HG02885 (cell line): ENCODE data around the gene MBNL2.

Experiments
- ATAC-seq: cut with Tn5 transposase; IDR thresholded peaks from one replicate; pipeline ENCODE4 v1.9.1; 2021; ENCODE audit warnings: mild to moderate bottlenecking; ENCODE audit not compliant: unreplicated experiment, poor library complexity

The MBNL2 gene

DNA sequence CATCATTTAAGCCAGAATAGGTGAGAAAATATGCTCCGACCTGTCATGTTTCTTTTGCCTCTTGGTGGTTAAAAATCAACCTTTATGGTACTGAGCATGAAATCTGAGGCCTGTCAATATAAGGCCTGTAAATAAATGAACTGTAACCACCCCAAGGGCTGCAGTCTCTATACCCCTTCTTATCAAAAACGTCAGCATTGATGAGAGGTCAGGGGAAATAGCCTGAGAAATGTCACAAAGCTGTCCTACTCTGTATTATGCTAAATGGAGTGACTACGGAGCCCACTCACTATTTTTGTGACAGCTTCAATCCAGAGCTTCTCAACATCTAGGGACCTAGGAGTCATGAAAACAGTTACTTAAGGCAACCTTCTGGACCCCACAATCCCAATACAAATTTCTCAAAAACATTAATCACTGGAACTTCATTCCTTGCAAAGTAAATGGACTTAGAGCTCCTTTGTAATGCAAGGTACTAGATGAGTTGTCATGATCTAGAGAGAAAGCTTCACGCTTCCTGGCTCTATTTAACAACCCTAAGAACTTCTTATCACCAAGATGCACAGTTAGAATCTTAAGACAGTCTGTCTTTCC is 209.1 kb downstream of the MBNL2 start:
- no peak for ATAC-seq

DNA sequence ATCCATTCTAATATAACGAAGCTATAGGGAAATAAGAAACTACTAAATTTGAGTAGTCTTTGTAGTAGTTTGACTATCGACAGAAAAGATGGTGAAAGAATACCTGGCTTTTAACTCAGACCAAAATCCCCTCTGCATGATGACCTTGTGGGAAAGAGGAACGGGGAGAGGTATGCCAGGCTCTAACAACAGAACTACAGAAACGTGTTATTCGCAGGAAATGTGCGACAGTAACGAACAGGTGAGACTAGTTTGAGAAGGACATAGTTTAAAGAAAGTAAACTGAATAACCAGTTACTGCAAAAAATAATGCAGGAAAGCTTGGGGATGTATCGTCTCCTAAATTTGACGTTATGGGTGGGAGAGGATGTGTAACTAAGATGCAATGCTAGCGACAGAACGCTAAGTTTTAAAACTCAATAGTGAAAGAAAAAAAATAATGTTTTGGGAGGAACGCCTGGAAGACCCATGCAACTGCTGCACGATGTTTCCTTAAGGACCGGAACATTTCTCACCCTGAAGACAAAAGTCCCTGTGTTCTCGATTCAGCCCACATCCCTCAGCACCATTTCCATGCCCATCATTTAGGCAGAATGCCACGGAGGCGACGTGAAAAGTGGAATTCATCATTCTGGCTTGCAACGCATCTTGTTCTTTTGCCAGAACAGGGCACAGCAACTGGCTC is 210.2 kb downstream of the MBNL2 start:
- no peak for ATAC-seq

DNA sequence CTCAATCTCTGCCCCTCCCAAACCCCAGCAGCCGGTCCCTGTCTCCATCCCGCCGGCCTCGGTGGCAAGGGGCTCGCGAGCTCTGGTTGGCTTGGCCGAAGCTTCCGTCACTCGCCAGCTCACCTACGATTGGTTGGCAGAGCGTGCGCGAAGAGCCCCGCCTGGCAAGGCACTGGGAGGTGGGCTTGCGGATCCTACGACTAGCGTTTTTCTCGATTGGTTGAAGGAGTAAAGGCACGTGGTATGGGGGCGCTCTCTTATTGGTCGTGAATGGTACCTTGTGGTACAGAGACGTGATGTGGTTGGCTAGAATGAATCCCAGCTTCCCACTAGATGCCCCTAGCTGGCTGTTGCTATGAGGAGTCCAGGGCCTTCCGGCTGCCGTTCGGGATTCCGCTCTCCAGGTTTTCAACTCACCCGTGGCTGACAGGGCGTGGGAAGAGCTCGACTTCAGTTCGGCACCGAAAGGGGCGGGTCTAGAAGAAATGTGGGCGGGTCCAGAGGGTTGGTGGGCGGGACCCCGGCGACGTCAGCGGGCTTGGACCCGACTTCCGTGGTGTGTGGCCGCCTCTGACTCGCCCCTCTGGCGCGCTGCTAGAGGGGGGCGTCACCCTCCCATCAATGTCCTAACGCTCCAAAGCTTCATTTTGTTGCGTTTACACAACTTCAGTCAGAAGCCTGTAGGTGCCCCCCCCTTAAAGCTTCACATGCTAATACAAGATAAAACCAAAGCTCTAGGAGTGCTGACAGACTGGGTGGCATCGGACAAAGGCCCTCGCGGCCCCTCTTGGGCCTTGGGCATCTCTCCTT is 211.0 kb downstream of the MBNL2 start:
- peak; percentile 77 for ATAC-seq

DNA sequence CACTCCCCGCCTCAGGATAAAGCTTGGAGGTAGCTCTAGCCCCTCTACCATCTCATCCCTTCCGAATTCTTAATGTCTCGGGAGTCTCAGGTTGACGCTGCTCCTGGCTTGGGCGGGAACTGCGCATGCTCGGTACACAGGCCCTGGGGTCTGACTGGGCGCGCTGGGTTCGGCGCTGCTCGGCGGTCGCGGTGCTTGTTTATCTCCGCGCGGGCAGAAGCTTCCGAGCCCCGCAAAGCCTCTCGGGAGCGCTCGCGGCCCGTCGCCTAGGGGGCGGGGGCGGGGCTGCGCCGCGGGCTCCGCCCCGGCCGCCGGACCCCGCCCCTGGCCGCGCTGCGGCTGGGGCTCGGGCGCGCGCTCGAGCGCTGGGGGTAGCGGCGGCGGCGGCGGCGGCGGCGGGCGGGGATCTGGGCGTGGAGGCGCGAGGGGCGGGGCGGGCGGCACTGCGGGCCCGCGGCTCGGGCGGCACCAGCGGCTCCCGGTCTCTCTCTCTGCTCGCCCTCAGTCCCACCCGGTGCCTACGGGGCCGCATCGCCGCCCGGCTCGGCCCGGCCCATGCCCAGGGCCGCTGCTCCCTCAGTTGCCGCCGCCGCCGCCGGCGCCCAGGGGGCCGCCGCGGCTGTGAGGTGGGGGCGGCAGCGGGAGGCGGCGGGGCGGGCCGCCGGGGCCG is 211.7 kb downstream of the MBNL2 start, which contains the start of gene RAP2A:
Gene RAP2A (plus strand): TSS at position 443 of the 670 bp plus-strand sequence. CDS start 302 bp downstream, outside the sequence.
- ATAC-seq = peak; percentile 51

DNA sequence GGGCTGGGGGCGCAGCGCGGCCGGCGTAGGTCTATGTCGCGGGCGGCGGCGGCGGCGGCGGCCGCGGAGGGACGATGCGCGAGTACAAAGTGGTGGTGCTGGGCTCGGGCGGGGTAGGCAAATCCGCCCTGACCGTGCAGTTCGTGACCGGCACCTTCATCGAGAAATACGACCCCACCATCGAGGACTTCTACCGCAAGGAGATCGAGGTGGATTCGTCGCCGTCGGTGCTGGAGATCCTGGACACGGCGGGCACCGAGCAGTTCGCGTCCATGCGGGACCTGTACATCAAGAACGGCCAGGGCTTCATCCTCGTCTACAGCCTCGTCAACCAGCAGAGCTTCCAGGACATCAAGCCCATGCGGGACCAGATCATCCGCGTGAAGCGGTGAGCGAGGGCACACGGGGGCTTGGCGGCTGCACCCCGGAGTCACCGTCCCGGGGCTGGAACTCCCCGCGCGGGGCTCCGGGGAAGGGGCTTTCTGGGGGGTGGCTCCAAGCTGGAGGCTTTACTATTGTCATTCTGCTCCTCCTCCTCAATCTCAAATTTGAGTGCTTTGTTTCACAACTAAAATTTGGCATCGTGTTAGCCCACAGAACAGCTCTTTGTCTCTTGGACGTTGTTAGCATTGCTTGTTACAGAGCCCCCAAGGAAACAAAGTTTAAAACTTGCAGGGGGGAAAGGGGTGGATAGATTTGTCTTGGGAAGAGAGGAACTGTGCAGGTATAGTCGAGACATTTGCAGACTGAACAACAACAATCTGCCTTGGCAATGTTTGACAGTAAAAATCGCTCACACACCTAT is 212.5 kb downstream of the MBNL2 start:
- peak; percentile 1 for ATAC-seq

DNA sequence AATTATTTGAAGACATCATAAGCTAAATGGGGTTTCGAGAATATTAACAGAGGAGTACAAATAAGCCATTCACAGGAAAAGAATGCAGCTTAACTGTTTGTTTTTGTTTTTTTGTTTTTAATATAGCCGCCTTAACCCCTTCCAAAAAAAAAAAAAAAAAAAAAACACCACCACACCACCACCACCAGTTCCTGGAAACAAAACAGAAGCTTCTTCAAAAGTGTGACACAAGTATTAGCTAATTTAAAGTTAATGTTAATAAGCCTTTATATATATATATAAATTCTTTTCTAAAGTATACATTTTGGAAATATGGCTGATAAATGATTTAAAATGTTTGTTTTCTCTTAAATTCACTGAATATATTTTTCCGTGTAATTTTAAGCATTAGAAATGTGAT is 213.2 kb downstream of the MBNL2 start:
- ATAC-seq = no peak

DNA sequence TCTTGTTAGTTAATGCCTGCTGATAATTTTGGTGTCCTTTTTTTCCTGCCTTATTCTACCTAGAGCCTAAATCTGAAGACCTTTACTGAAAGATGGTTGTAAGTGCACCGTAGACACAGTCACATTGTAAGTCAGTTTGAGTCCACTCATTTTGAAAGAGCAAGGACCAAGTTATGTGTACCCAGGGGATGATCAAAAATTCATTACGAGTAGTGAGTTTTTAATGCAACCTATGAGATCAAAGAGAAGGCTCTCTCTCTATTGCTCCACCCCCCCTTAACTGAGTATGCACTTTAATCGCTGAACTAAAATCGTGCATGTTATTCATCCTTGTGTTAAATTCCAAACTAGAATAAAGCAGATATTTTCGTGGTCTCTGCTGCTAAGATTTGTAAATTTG is 213.7 kb downstream of the MBNL2 start:
- no peak for ATAC-seq

DNA sequence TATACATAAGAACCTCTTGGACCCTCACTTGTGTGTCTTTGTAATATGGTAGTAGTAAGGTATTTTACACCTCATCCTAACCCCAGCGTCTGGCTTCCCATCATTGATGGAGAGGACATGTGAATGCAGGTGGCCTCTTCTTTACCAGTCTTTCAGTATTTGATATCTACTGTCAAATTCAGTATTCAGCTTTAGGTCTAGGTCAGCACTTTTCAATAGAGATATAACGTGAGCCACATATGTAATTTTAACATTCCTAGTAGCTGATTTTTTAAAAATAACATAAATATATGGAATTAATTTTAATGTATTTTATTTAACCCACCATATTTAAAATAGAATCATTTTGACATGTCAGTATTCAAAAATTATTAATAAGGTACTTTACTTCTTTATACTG is 214.7 kb downstream of the MBNL2 start:
- no peak for ATAC-seq

DNA sequence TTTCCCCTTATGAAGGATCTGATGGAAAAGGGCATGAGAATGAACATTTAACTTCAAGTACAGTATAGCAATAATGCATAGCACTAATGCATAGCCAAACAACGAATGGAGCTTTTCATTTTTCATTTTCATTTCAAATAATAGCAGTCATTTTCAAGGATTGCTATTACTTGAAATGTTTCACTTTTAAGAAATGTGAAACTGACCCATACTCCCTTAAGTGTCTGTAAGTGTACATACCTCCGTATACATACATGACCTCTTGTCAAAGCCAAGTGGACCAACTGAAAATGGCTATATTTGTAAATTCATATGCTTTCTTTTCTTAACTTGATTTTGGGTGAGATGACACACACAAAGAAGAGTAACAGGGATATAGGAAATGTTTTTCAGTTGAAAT is 215.6 kb downstream of the MBNL2 start:
- no peak for ATAC-seq

DNA sequence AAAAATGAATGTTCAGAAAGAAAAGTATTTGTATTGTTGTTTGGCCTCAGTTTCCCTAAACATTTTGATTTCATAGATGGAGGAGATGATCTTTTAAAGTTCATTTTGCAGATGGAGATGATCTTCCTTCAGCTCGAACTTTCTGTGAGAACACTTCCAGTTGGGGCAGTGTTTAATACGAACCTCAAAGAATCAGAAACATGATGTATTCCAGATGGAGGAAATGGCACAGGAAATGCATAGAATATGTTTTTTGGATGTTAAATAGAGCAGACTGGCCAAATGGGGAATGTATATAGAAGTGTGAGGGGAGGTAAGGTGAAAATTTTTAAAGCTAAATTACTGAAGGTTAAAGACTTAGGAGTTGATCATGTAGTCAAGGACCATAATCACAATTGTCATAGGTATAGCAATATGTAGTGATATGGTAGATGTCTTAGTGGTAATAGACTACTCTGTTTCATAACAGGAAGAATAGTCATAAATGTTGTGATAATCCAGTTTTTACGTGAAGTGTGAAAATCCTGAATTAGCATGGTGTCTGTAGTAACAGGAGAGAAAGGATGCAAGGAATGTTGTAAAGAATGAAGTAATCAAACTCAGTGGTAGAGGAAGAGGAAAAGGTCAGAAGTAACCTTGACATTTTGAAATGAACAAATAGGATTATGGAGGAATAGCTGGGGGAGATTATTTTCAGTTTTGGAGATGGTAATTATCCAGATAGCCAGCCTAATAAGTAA is 216.9 kb downstream of the MBNL2 start:
- no peak for ATAC-seq

DNA sequence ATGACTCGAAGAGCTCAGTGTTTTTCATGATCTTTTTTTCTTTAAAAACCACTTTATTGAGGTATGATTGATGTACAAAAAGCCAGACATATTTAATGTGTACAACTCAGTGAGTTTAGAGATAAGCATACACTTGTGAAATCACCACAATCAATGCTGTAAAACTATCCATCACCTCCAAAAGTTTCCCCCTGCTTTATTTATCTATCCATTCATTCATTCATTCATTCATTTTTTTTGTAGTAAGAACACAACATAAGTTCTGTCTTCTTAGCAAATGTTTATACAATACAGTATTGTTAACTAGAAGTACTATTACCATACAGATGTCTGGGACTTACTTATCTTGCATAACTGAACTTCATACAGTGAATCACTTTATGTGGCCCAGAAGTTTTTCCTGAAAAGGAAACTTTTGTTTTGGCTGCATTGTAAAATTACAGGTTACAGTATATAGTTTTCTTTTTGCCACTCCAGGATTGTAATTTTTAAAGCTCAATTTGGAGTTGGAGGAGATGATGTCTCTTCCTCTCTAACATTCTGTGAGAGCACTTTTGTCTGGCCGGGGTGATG is 218.6 kb downstream of the MBNL2 start:
- ATAC-seq = no peak

DNA sequence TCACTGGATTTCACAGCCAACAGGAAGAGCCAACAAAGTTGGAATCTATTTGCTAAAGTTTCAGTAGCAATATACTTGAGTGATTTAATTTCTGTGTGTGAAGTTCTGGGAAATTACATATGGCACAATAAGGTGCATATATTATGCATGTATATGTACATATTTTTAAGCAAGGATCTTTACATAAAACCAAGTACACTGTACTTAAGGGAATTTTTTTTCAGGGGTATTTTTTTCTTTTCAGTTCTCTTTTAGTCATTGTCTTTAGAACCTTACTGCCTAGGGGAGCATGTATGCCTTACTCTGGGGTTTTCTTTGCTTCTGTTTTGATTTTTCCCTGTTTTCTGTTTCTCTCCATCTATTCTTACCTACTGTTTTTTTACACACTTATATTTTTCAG is 219.2 kb downstream of the MBNL2 start:
- ATAC-seq = peak; percentile 60
